ENCODE results near the gene TBC1D5. TPM values are rescaled to one million over a fixed set of nuclear protein-coding genes. Genes with fewer than 3 reads are reported as not detected.

TBC1D5 gene
- total and polyA plus RNA-seq, 2 of the 8 experiments (the other 6 are each of a cell fraction or from before 2014, with no cell fraction given): 11.0 to 22.9 TPM

- no peak overlapping the region for H2BK20ac ChIP-seq (ENCODE audit: low read length)
- H3K27ac ChIP-seq (ENCODE audit: low read depth, low read length): no peak overlapping the region
- FAIRE-seq (no peak), DNase-seq (ENCODE audit: low read depth in 1 of 2, low spot score in 2 of 2) (no peak)
- H4K20me1 ChIP-seq (replicated peaks in 1 of 2; ENCODE audit: control insufficient read depth in 1 of 2, insufficient read depth in 2 of 2, low read length in 2 of 2): no peaks in the 10 kb centered on the region
- H3K36me3 ChIP-seq (ENCODE audit: control insufficient read depth in 2 of 4, insufficient read depth in 4 of 4, low read length in 3 of 4): no peaks in the 10 kb centered on the region
- H3K23ac ChIP-seq (ENCODE audit: insufficient read length): no peak overlapping the region
- H4K91ac ChIP-seq (replicated peaks; ENCODE audit: insufficient read length, low read length): no peak overlapping the region
- ChIA-PET CTCF (ENCODE audit: partially characterized antibody) (interaction anchor here (0.7 to 1.0 kb wide), 3 partner anchors 437 to 578 kb away, joined by 3 to 4 read pairs (median 3); no protein-coding TSS in a partner anchor), POLR2A (ENCODE audit: partially characterized antibody) (no interaction called here)
- WGBS, 2 experiments (ENCODE audit: extremely low coverage in 1 of 2, insufficient coverage in 1 of 2, insufficient read length in 1 of 2, insufficient replicate concordance in 2 of 2, low coverage in 1 of 2, low lambda C conversion rate in 2 of 2, missing lambda C conversion rate in 1 of 2): 89% methylated on average over 19 of the region's 19 CpGs; no CpG with 5 or more reads in 1 of the 2 experiments
- no peak overlapping the region for H4K5ac ChIP-seq (ENCODE audit: insufficient read length, low read depth, low read length)
- no peak overlapping the region for H2AFZ ChIP-seq (ENCODE audit: low read length)
- no peak overlapping the region for H2AK5ac ChIP-seq (ENCODE audit: low read depth, low read length)
- H3K18ac ChIP-seq (ENCODE audit: extremely low read depth, low read length): no peak overlapping the region
- H2BK5ac ChIP-seq (ENCODE audit: low read depth, low read length): no peak overlapping the region
- H3K79me1 ChIP-seq (ENCODE audit: low read depth, low read length): no peaks in the 10 kb centered on the region
- H2BK120ac ChIP-seq (replicated peaks; ENCODE audit: low read depth, low read length): no peak overlapping the region
- H3K79me2 ChIP-seq (ENCODE audit: control insufficient read depth in 1 of 2, insufficient read depth in 2 of 2, low read length in 2 of 2): no peaks in the 10 kb centered on the region
- peaks cover 0 to 4% of the 10 kb centered on the region in 2 experiments; a peak in 1 of 4 replicates for H3K9me3 ChIP-seq (ENCODE audit: insufficient read depth in 2 of 2, low read depth in 1 of 2, low read length in 1 of 2)
- no peaks in the 10 kb centered on the region for H3K23me2 ChIP-seq (ENCODE audit: low read depth, low read length)
- no peak overlapping the region for H3K9ac ChIP-seq (replicated peaks in 1 of 4; ENCODE audit: extremely low read depth in 1 of 4, low read depth in 3 of 4, low read length in 3 of 4)
- H2BK12ac ChIP-seq (ENCODE audit: low read depth, low read length): no peak overlapping the region
- no peaks in the 10 kb centered on the region for H3K27me3 ChIP-seq (replicated peaks in 1 of 4; ENCODE audit: control insufficient read depth in 3 of 4, extremely low read depth in 1 of 4, insufficient read depth in 3 of 4, low read length in 3 of 4)
- no peak overlapping the region for H3K4ac ChIP-seq (replicated peaks; ENCODE audit: insufficient read length, low read depth, low read length)
- H2BK15ac ChIP-seq (ENCODE audit: low read length): no peak overlapping the region
- no peaks in the 10 kb centered on the region for H3K4me1 ChIP-seq (replicated peaks in 1 of 4; ENCODE audit: control insufficient read depth in 3 of 4, insufficient read depth in 4 of 4, low read length in 3 of 4)
- H4K8ac ChIP-seq (ENCODE audit: extremely low read depth, insufficient read depth, low read length): no peak overlapping the region; the same call in 1 of the 2 replicates
- no peak overlapping the region for H3K4me2 ChIP-seq (ENCODE audit: insufficient read depth in 1 of 2, low read depth in 2 of 2, low read length in 2 of 2)
- H3K4me3 ChIP-seq (ENCODE audit: extremely low read depth in 1 of 4, insufficient read depth in 2 of 4, low read depth in 3 of 4, low read length in 4 of 4): no peak overlapping the region
- no peak overlapping the region for H3K56ac ChIP-seq (replicated peaks; ENCODE audit: insufficient read length, low read depth, low read length)
- H3K14ac ChIP-seq (ENCODE audit: insufficient read length): no peak overlapping the region
- TF ChIP-seq ZNF274 (IDR thresholded peaks at IDR 0.05; ENCODE audit: borderline replicate concordance, extremely low read depth, low read length): no peak
- no peak for TF ChIP-seq BCL11A (IDR thresholded peaks at IDR 0.05; ENCODE audit: low read depth in 2 of 2, low read length in 2 of 2)
- no peak for TF ChIP-seq TAF1 (IDR thresholded peaks at IDR 0.05; ENCODE audit: low read depth, low read length)
- no peak for TF ChIP-seq POLR2AphosphoS5 (IDR thresholded peaks at IDR 0.05; ENCODE audit: low read depth, low read length)
- no peak for TF ChIP-seq CBX5 (IDR thresholded peaks at IDR 0.05; ENCODE audit: low read depth, low read length)
- TF ChIP-seq TCF12 (IDR thresholded peaks at IDR 0.05; ENCODE audit: low read depth, low read length): no peak
- TF ChIP-seq, protein P1, sequence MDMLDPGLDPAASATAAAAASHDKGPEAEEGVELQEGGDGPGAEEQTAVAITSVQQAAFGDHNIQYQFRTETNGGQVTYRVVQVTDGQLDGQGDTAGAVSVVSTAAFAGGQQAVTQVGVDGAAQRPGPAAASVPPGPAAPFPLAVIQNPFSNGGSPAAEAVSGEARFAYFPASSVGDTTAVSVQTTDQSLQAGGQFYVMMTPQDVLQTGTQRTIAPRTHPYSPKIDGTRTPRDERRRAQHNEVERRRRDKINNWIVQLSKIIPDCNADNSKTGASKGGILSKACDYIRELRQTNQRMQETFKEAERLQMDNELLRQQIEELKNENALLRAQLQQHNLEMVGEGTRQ (IDR thresholded peaks at IDR 0.05; ENCODE audit: low read length): no peak
- TF ChIP-seq JUN (IDR thresholded peaks at IDR 0.05; ENCODE audit: low read depth, low read length): no peak
- TF ChIP-seq CREB1 (IDR thresholded peaks at IDR 0.05): no peak
- TF ChIP-seq EP300 (IDR thresholded peaks at IDR 0.05; ENCODE audit: borderline replicate concordance in 1 of 2, low read depth in 2 of 2, low read length in 2 of 2): no peak
- TF ChIP-seq TBP (IDR thresholded peaks at IDR 0.05; ENCODE audit: low read depth, low read length): no peak
- TF ChIP-seq EGR1 (IDR thresholded peaks at IDR 0.05; ENCODE audit: borderline replicate concordance, low read depth, low read length): no peak
Observed at GRCh38 chr3:17133632-17134545, 608.5 kb downstream of the TBC1D5 start.
